HG03196 (cell line): ENCODE results near the gene TBC1D22A.

ENCODE experiments used
- ATAC-seq: cut with Tn5 transposase; IDR thresholded peaks from one replicate; pipeline ENCODE4 v1.9.1; 2021; ENCODE audit not compliant: unreplicated experiment

Gene TBC1D22A

GRCh38 chr22:46829941-46830715 is 67.7 kb downstream of the TBC1D22A start:
- no peak for ATAC-seq

- no peak for ATAC-seq
Observed at GRCh38 chr22:46830841-46831240, 68.4 kb downstream of the TBC1D22A start.

- ATAC-seq, result no peak
Observed at GRCh38 chr22:46833228-46833627, 70.8 kb downstream of the TBC1D22A start.

GRCh38 chr22:46834021-46834737 is 71.7 kb downstream of the TBC1D22A start:
- no peak for ATAC-seq

GRCh38 chr22:46835288-46835687 is 72.8 kb downstream of the TBC1D22A start:
- ATAC-seq, result no peak

- ATAC-seq, result no peak
Observed at GRCh38 chr22:46835693-46836092, 73.2 kb downstream of the TBC1D22A start.

- no peak for ATAC-seq
Observed at GRCh38 chr22:46841522-46841921, 79.1 kb downstream of the TBC1D22A start.

- no peak for ATAC-seq
Observed at GRCh38 chr22:46842606-46843005, 80.2 kb downstream of the TBC1D22A start.

GRCh38 chr22:46843821-46844255 is 81.4 kb downstream of the TBC1D22A start:
- ATAC-seq, result no peak

- ATAC-seq, result no peak
Observed at GRCh38 chr22:46844606-46845210, 82.3 kb downstream of the TBC1D22A start.

- ATAC-seq, result no peak
Observed at GRCh38 chr22:46845296-46846149, 83.1 kb downstream of the TBC1D22A start.

- ATAC-seq, result no peak
Observed at GRCh38 chr22:46846150-46846831, 83.8 kb downstream of the TBC1D22A start.

- no peak for ATAC-seq
Observed at GRCh38 chr22:46846832-46847355, 84.4 kb downstream of the TBC1D22A start.

- no peak for ATAC-seq
Observed at GRCh38 chr22:46848197-46848596, 85.7 kb downstream of the TBC1D22A start.

- ATAC-seq, result no peak
Observed at GRCh38 chr22:46849101-46849500, 86.7 kb downstream of the TBC1D22A start.

- ATAC-seq, result no peak
Observed at GRCh38 chr22:46849951-46850350, 87.5 kb downstream of the TBC1D22A start.

- ATAC-seq, result no peak
Observed at GRCh38 chr22:46851311-46851710, 88.9 kb downstream of the TBC1D22A start.

GRCh38 chr22:46851941-46852340 is 89.5 kb downstream of the TBC1D22A start:
- no peak for ATAC-seq

GRCh38 chr22:46852771-46853170 is 90.3 kb downstream of the TBC1D22A start:
- no peak for ATAC-seq

- no peak for ATAC-seq
Observed at GRCh38 chr22:46853191-46853590, 90.7 kb downstream of the TBC1D22A start.
